Stimulated activated CD8-positive, alpha-beta memory T cell treated with anti-CD3 and anti-CD28 coated beads, Interleukin-4, amount 100 ng/mL, for 24 hours (primary cell): Measurements from ENCODE around the gene IPO13.

ENCODE experiments used
- DNase-seq: peaks from one replicate; pipeline ENCODE4 v3.0.0-alpha.2; 2020; ENCODE audit warnings: low read depth

Gene IPO13

DNA sequence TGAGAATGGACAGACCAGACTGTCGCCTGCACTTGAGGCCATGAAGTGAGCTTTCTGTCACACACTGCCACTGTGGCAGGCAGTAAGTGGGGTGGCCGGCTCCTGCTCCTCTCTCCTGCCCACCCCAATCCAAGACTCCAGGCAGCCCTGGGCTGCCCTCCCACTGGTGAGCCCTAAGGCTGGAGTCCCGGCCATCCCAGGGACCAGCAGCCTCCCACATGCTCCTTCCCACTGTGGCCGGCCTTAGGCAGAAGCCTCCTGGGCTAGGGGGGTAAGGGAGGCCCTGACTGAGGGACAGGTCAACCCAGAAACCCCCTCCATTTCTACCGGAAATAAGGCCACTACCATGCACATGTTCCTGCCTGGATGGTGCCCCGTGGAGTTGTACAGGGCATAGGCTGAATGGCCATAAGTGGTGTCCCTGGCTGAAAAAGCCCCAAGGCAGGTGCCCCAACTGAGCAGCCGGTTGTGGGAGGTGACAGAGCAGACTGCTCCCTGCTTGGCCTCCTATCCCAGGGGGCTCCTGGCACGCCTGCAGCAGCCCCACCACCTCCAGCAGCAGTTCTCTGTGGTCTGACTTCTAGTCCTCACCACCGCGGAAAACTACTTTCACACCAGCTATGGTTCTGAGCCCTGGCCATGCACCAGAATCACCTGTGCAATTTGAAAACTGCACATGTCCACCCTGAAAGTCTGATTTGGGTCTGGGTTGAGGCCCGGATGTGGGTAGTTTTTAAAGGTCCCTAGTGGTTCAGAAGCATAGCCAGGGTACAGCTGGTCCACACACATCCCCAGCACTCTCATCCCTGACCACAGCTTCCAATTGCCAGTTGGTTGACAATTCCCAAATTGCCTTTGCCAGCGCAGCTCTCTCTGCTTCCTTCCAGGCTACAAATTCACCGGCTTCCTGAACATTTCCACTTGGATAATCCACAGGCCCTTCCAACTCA, 14.8 kb upstream of the IPO13 start:
- no peak for DNase-seq

DNA sequence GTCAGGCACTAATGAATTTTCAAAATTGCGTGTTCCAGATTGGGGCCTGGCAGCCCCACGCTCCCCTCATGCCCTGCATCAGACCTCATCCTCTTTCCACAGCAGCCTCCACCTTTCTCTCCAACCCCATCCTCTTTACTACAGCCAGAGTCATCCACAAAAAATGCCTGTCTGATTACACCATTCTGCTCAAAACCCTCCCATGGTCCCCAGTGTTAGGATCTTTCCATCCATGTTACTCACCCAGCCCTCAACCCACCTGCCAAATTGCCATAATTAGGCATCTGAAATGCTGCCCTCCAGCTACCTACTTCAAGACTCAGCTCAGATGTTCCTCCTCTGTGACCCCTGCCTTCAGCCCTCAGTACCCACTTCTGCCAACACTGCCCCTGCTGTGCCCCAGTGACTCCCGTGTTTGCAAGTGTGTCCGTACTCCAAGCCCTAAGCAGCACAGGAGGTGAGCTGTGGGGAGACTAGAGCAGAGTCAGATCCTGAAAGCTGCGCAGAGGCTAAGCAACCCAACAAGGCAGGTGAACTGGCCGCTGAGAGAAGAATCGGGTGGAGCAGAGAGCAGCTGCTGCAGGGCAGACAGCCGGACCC, 13.9 kb upstream of the IPO13 start:
- DNase-seq = no peak

DNA sequence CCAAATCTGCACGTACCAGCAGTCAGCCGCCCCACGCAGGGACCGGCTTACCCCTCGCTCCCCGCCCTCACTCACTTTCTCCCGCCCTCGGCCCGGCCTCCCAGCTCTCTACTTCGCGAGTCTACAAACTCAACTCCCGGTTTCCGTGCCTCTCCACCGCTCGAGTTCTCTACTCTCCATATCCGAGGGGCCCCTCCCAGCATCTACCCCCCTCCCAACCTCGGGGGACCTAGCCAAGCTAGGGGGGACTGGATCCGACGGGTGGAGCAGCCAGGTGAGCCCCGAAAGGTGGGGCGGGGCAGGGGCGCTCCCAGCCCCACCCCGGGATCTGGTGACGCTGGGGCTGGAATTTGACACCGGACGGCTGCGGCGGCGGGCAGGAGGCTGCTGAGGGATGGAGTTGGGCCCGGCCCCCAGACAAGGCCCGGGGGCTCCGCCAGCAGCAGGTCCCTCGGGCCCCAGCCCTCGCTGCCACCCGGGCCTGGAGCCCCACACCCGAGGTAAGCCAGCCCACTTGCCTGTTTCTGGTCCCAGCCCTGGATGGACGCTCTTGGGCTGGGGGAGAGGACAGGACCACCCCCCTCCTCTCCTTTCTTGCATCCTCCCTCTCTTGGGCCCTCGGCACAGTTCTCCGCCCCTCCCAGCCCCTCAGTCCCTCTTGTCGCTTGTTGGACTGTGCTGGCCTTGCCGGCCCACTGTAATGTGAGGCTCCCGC, 13.2 kb upstream of the IPO13 start, which contains the start of gene ARTN:
Gene ARTN (plus strand): TSS at position 416 of the 715 bp plus-strand sequence. CDS start 1,856 bp downstream, outside the sequence.
- no peak for DNase-seq

DNA sequence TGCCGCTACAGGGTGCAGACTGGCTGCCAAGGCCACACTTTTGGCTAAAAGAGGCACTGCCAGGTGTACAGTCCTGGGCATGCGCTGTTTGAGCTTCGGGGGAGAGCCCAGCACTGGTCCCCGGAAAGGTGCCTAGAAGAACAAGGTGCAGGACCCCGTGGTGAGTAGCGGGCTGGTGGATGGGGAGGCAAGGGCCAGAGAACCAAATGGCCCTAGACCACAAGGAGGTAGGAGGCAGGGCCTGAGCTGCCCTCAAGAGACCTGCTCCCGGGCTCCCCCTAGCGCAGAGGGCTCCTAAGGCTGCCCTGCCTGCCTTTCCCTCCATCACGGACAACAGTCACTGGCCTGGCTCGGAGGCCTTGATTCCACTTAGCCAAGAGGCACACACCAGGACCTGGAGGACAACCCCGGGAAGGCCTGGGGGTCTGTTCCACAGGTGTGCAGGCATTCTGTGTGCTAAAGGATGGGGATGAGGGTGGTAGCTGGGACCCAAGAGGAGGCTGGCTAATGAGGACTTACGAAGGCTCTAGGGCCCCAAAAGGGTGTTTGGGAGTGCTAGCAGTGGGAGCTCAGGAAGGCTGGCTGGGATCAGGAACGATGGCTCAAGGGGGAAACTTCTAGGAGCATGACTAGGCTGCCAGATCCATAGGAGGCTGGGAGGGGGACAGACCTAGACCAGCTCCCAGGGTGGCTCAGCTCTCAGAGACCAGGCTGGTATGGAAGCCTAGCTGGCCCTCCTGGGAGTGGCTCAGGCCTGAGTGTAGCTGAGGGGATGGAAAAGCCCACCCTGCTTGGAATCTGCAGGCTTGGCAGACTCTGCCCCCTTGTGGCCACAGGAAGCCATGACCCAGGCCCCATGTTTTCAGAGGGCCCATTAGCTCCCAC, 12.4 kb upstream of the IPO13 start:
- peak; percentile 38 for DNase-seq

DNA sequence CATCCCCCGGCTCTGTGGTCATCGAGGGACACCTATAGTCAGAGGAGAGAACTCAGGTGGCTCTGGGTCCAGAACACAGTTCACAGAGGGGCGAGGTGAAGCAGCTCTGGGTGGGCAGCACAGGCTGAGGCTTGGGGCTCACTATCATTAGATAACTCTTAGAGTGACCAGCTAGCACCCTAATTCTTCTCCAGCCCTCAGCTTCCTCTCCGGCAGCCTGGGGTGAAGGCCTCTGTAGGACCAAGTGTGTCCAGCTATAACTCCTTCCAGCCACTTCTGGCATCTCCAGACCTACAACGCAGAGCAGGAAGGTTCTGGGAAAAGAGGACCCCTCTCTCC, 11.8 kb upstream of the IPO13 start:
- no peak for DNase-seq

DNA sequence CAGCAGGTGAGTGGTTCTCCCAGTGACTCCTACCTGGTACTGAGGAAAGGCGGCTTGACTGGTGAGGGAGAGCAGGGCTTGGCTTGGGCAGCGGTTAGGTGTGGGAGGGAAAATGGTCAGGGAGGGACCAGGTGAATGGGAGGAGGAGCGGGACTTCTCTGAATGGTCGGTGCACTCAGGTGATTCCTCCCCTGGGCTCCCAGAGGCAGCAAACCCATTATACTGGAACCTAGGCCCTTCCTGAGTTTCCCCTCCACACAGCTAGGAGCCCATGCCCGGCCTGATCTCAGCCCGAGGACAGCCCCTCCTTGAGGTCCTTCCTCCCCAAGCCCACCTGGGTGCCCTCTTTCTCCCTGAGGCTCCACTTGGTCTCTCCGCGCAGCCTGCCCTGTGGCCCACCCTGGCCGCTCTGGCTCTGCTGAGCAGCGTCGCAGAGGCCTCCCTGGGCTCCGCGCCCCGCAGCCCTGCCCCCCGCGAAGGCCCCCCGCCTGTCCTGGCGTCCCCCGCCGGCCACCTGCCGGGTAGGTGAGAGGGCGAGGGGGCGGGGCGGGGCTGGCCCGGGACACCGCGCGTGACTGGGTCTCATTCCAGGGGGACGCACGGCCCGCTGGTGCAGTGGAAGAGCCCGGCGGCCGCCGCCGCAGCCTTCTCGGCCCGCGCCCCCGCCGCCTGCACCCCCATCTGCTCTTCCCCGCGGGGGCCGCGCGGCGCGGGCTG, 10.9 kb upstream of the IPO13 start:
- DNase-seq = no peak

DNA sequence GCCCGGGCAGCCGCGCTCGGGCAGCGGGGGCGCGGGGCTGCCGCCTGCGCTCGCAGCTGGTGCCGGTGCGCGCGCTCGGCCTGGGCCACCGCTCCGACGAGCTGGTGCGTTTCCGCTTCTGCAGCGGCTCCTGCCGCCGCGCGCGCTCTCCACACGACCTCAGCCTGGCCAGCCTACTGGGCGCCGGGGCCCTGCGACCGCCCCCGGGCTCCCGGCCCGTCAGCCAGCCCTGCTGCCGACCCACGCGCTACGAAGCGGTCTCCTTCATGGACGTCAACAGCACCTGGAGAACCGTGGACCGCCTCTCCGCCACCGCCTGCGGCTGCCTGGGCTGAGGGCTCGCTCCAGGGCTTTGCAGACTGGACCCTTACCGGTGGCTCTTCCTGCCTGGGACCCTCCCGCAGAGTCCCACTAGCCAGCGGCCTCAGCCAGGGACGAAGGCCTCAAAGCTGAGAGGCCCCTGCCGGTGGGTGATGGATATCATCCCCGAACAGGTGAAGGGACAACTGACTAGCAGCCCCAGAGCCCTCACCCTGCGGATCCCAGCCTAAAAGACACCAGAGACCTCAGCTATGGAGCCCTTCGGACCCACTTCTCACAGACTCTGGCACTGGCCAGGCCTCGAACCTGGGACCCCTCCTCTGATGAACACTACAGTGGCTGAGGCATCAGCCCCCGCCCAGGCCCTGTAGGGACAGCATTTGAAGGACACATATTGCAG, 10.2 kb upstream of the IPO13 start:
- no peak for DNase-seq

DNA sequence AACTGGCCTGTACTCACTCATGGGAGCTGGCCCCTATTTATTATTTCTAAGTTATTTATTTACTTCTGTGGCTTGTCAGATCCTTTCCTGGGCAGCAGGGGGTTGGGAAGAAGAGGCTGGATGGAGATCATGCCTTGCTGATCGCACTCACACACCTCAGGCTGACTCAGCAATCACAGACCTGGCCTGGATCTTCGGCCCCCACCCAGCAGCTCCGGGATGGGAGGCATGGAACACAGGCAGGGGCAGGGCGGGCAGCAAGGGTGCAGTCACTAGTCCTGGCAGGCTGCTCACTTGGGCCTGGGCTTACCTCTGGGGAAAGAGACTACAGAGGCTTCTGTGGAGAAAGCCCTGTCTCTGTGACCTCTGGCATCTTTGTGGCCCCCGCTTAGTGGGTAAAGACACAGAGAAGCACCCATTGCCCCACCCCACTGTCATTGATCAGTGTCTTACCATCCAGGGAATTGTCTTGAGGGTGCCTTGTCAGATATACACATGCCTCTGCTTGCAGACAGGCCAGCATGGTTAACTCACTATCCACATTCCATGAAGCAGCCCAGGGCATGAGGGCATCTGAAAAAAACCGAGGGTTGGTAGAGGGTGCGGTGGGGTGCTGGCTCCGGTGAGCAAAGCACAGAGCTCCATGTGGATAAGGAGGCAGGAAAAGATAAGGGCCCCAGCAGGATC, 9.4 kb upstream of the IPO13 start:
- DNase-seq = no peak

DNA sequence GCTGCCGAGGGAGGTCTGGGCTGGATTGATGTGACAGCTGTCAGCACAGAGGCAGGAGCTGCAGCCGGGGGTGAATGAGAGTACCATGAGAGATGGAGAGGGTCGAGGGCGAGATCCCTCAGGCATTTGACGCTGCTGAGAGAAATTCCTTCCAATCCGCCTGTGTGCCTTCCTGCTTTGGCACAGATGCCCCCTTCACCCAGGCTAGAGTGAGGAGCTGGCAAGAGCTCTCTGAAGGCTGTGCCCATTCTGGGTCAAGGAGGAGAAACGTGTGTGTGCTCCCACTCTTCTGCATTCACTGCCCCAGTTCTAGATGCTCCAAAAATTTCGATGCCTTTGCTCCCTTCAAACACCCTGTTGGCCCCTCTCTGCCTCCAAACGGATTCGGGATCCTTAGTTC, 8.4 kb upstream of the IPO13 start:
- no peak for DNase-seq

DNA sequence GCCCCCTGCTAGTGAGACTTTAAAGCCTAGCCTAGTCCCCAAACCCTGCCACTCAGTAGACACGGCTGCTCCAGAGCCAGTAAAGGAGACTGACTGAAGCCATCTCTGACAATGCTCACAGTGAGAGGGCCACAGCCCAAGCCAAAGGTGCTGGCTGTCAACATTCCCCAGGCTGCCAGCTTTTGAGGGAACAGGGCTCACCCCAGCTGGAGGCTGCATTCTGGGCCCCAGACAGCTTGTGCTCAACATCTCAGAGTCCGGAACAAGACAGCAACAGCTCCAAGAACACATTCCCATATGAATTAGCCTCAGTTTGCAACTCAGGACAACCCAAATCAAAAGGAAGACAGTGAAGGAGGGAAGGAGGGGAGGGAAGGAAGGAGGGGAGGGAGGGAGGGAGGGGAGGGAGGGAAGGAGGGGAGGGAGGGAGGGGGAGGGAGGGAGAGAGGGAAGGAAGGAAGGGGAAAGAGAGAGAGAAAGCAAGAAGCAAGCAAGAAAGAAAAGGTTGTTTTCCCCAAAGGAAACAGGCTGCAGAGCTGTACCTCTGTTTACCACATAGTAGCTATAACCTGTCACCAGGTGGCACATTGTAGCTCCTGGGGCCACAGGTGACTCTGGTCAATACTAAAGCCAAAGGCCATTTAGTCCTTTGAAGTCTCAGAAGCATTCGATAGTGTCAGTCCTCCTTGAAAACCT, 7.7 kb upstream of the IPO13 start:
- DNase-seq = no peak

DNA sequence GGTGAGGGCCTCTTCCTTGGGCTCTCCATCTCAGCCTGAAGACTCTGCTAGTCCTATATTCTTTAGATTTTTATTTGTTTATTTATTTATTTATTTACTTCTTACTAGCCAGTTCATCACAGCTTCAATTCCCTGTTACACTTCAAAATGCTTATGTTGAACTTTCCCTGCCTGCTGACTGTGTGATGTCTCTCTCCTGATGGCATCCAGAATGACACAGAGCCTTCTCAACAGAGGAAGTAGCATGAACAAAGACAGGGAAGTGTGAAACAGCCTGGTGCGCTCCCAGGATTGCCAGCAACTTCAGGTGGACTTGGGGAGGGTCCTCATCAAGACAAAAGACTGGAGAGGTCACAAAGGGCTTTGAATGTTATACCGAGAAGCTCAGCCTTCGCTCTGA, 4.3 kb upstream of the IPO13 start:
- no peak for DNase-seq

DNA sequence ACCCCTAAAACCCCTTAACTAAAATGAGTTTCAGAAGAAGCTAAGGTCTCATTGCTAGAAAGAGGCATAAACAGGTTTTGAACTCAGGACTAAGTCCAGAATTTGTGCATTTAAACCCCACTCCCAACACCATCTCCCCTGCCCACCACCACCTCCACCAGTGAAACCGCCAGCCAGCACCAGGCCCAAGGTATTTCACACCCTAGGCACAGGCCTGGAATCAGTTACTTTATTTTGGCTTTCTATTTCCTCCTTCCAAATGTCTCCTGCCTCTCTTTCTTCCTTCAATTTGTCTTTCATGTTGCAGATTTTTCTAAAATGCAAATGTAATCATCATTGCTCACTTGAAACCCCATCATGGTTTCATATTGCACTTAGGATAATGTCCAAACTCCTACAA, 1.9 kb upstream of the IPO13 start:
- no peak for DNase-seq

DNA sequence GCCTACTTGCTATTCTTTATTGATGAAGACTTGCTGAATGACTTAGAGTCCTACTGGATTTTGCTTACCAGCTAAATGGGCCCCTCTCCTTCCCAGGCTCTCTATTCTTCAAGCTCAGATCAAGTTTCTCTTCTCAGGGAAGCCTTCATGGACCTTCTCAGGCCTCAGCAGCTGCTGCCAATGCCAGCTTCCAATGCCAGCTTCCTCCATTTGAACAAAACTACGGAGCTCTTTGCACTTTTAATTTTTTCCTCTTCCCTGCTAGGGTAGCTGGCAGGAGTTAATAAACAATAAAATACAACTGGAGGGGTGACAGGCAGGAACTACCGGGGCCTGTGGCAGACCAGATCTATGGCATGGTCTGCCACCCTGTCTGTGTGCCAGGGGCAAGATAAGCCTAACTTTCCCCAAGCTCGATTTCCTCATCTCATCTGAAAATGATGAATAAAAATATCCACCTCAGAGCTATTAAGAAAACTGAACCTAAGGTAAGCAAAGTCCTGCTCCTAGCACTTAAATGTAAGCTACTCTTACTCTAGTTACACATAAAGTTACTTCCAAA, 995 bp upstream of the IPO13 start:
- no peak for DNase-seq

DNA sequence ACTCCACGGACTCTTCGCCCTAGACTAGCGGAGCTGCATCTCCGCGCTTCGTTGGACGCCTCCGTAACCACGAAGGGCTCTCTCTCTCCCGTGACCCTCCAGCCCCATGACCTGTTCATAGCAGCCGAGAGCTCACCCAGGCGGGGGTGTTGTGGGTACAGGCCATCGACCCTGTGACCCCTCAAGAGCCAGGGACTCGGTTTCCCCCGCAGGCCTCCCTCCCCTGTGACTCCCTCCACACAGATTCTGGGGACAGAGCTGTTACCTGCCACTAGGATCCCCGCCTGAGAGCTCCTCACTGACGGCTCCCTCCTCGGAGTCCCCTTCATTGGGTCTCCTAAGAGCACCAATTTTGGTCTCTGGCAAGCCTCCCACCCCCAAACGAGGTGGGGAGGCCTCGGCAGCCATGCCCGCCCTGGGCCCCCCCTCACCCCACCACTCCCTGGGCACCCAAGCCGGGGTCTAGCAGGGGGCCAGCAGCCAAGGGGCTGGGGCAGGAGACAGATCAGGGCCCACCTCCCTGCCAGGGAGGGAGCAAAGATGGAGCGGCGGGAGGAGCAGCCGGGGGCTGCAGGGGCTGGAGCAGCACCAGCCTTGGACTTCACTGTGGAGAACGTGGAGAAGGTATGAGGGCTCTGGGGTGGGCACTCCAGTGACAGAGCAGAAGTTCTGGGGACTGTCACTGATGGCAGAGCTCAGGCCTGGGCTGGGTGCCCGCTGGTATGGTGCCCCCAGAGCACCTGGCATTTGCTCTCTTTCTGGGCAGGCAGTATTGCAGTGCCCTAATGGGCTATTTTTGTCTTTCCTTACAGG, 517 bp downstream of the IPO13 start:
- DNase-seq = no peak

DNA sequence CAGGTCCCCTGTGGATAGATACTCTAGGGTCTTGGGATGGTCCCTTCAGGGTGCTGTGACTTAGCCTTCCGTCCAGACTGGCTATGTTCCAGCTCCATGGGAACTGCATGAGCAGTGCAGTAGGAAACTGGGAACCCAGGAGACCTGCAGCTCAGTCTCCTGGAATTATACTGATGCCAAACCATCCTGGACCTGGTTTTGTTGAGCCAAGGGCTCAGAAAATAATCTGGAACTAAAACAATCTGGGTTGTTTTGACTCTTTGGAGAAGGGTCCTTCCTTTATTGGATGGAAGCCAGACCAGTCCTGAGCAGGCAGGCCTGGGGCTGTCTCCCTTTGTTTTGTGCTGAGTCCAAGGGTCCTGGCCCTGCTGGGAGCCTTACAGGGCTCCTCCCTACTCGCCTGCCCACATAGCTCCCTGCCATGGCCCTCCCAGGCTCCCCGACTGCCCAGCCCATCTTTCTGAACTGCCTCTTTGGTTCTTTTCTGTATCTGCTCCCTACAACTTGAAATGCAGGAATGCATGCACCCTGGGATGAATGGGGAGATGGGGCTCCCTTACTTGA, 1.2 kb downstream of the IPO13 start:
- DNase-seq = no peak

DNA sequence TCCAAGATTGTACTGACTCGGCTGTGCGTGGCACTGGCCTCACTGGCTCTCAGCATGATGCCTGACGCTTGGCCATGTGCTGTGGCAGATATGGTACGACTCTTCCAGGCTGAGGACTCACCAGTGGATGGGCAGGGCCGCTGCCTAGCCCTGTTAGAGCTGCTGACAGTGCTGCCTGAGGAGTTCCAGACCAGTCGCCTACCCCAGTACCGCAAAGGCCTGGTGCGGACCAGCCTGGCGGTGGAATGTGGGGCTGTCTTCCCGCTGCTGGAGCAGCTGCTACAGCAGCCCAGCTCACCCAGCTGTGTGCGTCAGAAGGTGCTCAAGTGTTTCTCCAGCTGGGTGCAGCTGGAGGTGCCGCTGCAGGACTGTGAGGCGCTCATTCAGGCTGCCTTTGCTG, 2.9 kb downstream of the IPO13 start:
- DNase-seq = no peak

DNA sequence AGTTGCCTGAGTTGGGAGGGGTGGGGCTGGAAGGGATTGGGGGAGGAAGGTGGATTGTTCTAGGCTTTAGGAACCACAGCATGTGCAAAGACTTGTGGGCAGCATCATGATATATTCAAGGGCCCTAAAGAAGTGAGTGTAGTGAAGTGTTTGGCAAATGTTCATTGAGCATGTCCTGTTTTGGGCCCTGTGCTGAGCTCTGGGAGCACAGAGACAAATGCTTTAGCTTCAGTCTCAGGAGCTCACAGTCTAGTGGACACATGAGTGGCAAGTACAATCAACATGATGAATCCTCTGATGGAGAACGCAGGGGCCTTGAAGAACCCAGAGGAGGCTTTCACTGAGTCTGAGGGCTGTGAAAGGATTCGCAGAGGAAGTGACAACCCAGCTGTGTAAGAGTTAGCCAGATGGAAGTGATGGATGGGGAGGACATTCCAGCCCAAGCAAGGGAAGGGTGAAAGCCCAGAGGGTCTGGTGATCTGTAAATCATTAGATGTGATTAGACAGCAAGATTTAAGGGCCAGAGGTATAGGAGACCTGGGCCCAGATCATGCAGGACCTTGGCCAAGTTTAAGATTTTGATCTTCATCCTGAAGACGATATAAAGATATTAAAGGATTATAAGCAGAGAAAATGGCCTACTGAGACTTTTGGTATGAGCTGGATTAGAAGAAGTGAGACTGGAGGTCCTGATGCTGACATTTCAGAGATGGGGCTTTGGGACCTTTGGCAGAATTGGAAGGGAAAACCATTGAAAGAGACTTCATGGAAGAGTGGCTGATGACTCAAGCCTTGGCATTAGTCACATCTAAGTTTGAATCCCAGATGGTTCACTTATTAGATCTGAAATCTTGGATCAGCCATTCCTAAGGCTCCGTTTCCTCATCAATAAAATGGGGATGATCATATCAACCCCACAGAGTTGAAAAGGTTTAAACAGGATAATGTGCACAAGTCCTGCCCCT, 4.6 kb downstream of the IPO13 start:
- no peak for DNase-seq
